Measurements from ENCODE around the gene NRAS.

The NRAS gene

DNA sequence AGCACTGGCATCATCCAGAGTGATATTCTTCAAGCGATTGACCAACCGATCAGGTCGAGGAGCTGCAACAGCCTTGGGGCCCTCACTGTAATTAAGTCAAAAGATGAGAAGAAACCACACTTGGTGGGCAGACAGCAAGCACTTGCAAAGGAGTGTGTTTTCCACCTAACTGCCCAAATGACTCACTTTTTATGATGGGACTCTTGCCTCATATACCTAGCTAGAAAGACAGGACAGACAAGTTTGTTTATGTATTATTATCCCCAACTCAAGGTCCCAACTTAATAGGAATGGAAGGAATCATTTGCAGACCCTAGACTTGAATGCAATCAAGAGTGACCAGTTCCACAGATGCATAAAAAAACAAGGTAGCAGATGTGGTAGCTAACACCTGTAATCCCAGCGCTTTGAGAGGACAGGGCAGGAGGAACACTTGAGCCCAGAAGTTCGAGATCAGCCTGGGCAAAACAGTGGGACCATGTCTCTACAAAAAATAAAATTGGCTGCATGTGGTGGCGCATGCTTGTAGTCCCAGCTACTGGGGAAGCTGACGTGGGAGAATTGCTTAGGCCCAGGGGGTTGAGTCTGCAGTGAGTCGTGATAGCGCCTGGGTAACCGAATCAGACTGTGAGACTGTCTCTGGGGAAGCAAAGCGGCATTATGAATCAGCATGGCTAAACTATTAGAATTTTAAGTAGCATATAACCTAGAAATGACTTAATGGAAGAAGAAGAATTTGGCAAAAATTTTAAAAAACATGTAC, 2.3 kb upstream of the NRAS start:
- Histone ChIP-seq H3K9ac (ENCODE audit: low read length) (no peak overlapping the region), H3K36me3 (ENCODE audit: control insufficient read depth, insufficient read depth, low read length) (peaks cover 16% of the 10 kb centered on the region), H3K4me3 (ENCODE audit: low read length) (no peak overlapping the region), H3K4me1 (ENCODE audit: control insufficient read depth, insufficient read depth, low read length) (peaks cover 5% of the 10 kb centered on the region), H3K27ac (ENCODE audit: low read depth, low read length) (no peak overlapping the region), H3K27me3 (ENCODE audit: control insufficient read depth, insufficient read depth, low read length) (no peaks in the 10 kb centered on the region)

- peaks cover 14% of the 10 kb centered on the region for H3K36me3 ChIP-seq (ENCODE audit: control insufficient read depth, insufficient read depth, low read length)
- H3K4me1 ChIP-seq (ENCODE audit: control insufficient read depth, insufficient read depth, low read length): peaks cover 5% of the 10 kb centered on the region
- peak overlapping the region; percentile 95 for H3K27ac ChIP-seq (ENCODE audit: low read depth, low read length)
- H3K27me3 ChIP-seq (ENCODE audit: control insufficient read depth, insufficient read depth, low read length): no peaks in the 10 kb centered on the region
- peak overlapping the region; percentile 100 for H3K4me3 ChIP-seq (ENCODE audit: low read length)
- H3K9ac ChIP-seq (ENCODE audit: low read length): peak overlapping the region; percentile 97
Observed at GRCh38 chr1:114715952-114716303, 643 bp downstream of the NRAS start.

- Histone ChIP-seq H3K27me3 (ENCODE audit: control insufficient read depth, insufficient read depth, low read length) (no peaks in the 10 kb centered on the region), H3K9ac (ENCODE audit: low read length) (no peak overlapping the region), H3K4me3 (ENCODE audit: low read length) (no peak overlapping the region), H3K36me3 (ENCODE audit: control insufficient read depth, insufficient read depth, low read length) (peaks cover 7% of the 10 kb centered on the region), H3K27ac (ENCODE audit: low read depth, low read length) (no peak overlapping the region), H3K4me1 (ENCODE audit: control insufficient read depth, insufficient read depth, low read length) (peaks cover 5% of the 10 kb centered on the region)
Observed at GRCh38 chr1:114712977-114713376, 3.6 kb downstream of the NRAS start.

DNA sequence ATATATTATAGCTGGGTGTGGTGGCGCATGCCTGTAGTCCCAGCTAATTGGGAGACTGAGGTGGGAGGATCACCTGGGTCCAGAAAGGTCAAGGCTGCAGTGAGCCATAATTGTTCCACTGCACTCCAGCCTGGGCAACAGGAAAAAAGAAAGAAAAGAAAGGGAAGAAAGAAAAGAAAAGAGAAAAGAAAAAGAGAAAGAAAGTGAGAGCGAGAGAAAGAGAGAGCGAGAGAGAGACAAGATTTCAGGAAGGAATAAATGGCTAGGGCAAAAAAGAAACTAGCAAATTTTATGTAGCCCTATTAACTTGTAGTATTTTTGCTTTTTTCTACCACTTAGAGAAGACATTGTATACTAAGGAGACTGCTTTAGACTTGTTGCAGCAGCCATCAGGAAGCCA, 6.2 kb downstream of the NRAS start:
- no peak overlapping the region for H3K4me3 ChIP-seq (ENCODE audit: low read length)
- peaks cover 11% of the 10 kb centered on the region for H3K36me3 ChIP-seq (ENCODE audit: control insufficient read depth, insufficient read depth, low read length)
- H3K27ac ChIP-seq (ENCODE audit: low read depth, low read length): no peak overlapping the region

GRCh38 chr1:114707604-114708003, 9.0 kb downstream of the NRAS start:
- H3K9ac ChIP-seq (ENCODE audit: low read length): no peak overlapping the region
- H3K4me1 ChIP-seq (ENCODE audit: control insufficient read depth, insufficient read depth, low read length): no peaks in the 10 kb centered on the region
- peaks cover 9% of the 10 kb centered on the region for H3K36me3 ChIP-seq (ENCODE audit: control insufficient read depth, insufficient read depth, low read length)
- no peak overlapping the region for H3K27ac ChIP-seq (ENCODE audit: low read depth, low read length)
- H3K4me3 ChIP-seq (ENCODE audit: low read length): no peak overlapping the region
- no peaks in the 10 kb centered on the region for H3K27me3 ChIP-seq (ENCODE audit: control insufficient read depth, insufficient read depth, low read length)

More for the DNA sequence above, 6.2 kb downstream of the NRAS start:
- Histone ChIP-seq H3K27me3 (ENCODE audit: control insufficient read depth, insufficient read depth, low read length) (no peaks in the 10 kb centered on the region), H3K9ac (ENCODE audit: low read length) (no peak overlapping the region), H3K4me1 (ENCODE audit: control insufficient read depth, insufficient read depth, low read length) (peaks cover 3% of the 10 kb centered on the region)

DNA sequence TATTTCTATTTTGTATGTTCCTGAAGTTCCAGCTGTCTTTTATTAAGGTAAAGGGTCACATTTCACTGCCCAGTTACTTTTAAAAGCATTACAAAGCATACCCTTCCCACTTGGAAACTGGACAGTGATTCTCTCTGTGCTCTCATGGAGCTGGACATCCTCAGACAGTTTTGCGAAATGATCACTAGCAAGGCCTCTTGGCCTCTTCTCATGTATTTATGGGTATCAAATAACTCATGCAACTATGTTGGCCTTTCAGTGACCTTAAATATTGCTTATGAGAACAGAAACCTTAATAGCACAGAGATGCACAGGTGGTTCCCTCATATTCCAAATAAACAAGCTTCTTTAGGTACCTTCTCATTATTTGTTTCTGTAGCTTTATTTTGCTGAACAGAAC, 13.3 kb downstream of the NRAS start:
- Histone ChIP-seq H3K27me3 (ENCODE audit: control insufficient read depth, insufficient read depth, low read length) (no peaks in the 10 kb centered on the region), H3K4me1 (ENCODE audit: control insufficient read depth, insufficient read depth, low read length) (no peaks in the 10 kb centered on the region), H3K4me3 (ENCODE audit: low read length) (no peak overlapping the region), H3K27ac (ENCODE audit: low read depth, low read length) (no peak overlapping the region), H3K9ac (ENCODE audit: low read length) (no peak overlapping the region), H3K36me3 (ENCODE audit: control insufficient read depth, insufficient read depth, low read length) (peaks cover 5% of the 10 kb centered on the region)

- Histone ChIP-seq H3K4me1 (ENCODE audit: control insufficient read depth, insufficient read depth, low read length) (no peaks in the 10 kb centered on the region), H3K27me3 (ENCODE audit: control insufficient read depth, insufficient read depth, low read length) (no peaks in the 10 kb centered on the region), H3K9ac (ENCODE audit: low read length) (no peak overlapping the region), H3K36me3 (ENCODE audit: control insufficient read depth, insufficient read depth, low read length) (peaks cover 2% of the 10 kb centered on the region), H3K27ac (ENCODE audit: low read depth, low read length) (no peak overlapping the region), H3K4me3 (ENCODE audit: low read length) (no peak overlapping the region)
Observed at GRCh38 chr1:114702737-114703136, 13.8 kb downstream of the NRAS start.

DNA sequence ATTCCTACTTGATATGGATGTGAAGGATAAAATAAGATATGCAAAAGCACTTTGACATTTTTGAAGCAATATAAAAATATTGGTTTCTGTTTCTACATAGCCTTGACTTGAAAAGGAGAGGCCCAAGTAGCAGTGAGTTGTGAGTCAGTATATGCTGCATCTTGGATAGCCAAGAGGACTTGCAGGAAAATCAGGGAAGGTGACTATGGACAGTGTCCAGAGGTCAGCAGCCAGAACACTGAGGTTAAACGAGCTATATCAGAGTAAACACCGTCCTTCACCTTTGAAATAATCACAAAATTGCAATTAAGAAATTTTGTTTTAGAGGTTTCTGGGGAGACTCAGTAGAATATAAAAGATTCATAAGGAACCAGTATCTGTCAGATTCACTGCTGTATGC, 14.6 kb downstream of the NRAS start:
- H3K27ac ChIP-seq (ENCODE audit: low read depth, low read length): no peak overlapping the region
- H3K9ac ChIP-seq (ENCODE audit: low read length): no peak overlapping the region
- no peak overlapping the region for H3K4me3 ChIP-seq (ENCODE audit: low read length)
- no peaks in the 10 kb centered on the region for H3K36me3 ChIP-seq (ENCODE audit: control insufficient read depth, insufficient read depth, low read length)
- no peaks in the 10 kb centered on the region for H3K4me1 ChIP-seq (ENCODE audit: control insufficient read depth, insufficient read depth, low read length)
- no peaks in the 10 kb centered on the region for H3K27me3 ChIP-seq (ENCODE audit: control insufficient read depth, insufficient read depth, low read length)

GRCh38 chr1:114700036-114700600, 16.5 kb downstream of the NRAS start:
- no peak overlapping the region for H3K4me3 ChIP-seq (ENCODE audit: low read length)

DNA sequence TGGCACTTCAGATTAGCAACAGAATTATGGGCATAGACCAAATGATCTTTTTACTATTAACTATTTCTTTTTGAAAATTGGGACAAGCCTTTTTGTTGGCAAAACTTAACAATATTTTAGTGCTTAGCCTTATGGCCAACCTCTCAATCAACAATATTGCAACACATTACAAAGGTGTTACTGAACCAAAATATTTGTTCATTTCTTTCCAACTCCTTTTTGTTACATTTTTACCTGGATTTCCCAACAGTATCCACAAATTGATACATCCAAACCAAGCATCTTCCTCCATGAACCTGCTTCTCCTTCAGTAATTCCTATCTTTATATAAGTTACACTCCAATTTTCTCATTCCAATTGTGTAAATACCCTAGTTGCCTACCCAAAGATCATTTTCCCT, 19.8 kb downstream of the NRAS start:
- Histone ChIP-seq H3K4me3 (ENCODE audit: low read length) (no peak overlapping the region), H3K27ac (ENCODE audit: low read depth, low read length) (no peak overlapping the region), H3K27me3 (ENCODE audit: control insufficient read depth, insufficient read depth, low read length) (no peaks in the 10 kb centered on the region), H3K4me1 (ENCODE audit: control insufficient read depth, insufficient read depth, low read length) (no peaks in the 10 kb centered on the region), H3K36me3 (ENCODE audit: control insufficient read depth, insufficient read depth, low read length) (no peaks in the 10 kb centered on the region), H3K9ac (ENCODE audit: low read length) (no peak overlapping the region)

More at GRCh38 chr1:114700036-114700600, 16.5 kb downstream of the NRAS start:
- no peaks in the 10 kb centered on the region for H3K36me3 ChIP-seq (ENCODE audit: control insufficient read depth, insufficient read depth, low read length)
- H3K4me1 ChIP-seq (ENCODE audit: control insufficient read depth, insufficient read depth, low read length): no peaks in the 10 kb centered on the region
- H3K9ac ChIP-seq (ENCODE audit: low read length): no peak overlapping the region
- no peaks in the 10 kb centered on the region for H3K27me3 ChIP-seq (ENCODE audit: control insufficient read depth, insufficient read depth, low read length)
- no peak overlapping the region for H3K27ac ChIP-seq (ENCODE audit: low read depth, low read length)

- Histone ChIP-seq H3K4me3 (ENCODE audit: low read length) (no peak within 1 kb of the TSS), H3K9ac (ENCODE audit: low read length) (no peak within 1 kb of the TSS), H3K4me1 (ENCODE audit: control insufficient read depth, insufficient read depth, low read length) (no peaks in the 10 kb centered on the region), H3K27ac (ENCODE audit: low read depth, low read length) (no peak within 1 kb of the TSS), H3K36me3 (ENCODE audit: control insufficient read depth, insufficient read depth, low read length) (no peaks in the 10 kb centered on the region), H3K27me3 (ENCODE audit: control insufficient read depth, insufficient read depth, low read length) (no peaks in the 10 kb centered on the region)
Observed at GRCh38 chr1:114695430-114696058, 21.0 kb downstream of the NRAS start, which contains the start of gene AMPD1. Gene AMPD1 (minus strand): TSS chr1:114695546. CDS start chr1:114695471, 75 bp downstream.

GRCh38 chr1:114694540-114695310, 21.8 kb downstream of the NRAS start:
- Histone ChIP-seq H3K27me3 (ENCODE audit: control insufficient read depth, insufficient read depth, low read length) (no peaks in the 10 kb centered on the region), H3K36me3 (ENCODE audit: control insufficient read depth, insufficient read depth, low read length) (no peaks in the 10 kb centered on the region), H3K4me3 (ENCODE audit: low read length) (no peak overlapping the region), H3K4me1 (ENCODE audit: control insufficient read depth, insufficient read depth, low read length) (no peaks in the 10 kb centered on the region), H3K27ac (ENCODE audit: low read depth, low read length) (no peak overlapping the region), H3K9ac (ENCODE audit: low read length) (no peak overlapping the region)
